Raji (cell line): ENCODE data around the gene SEMA3D.

Source experiments
- POLR2A ChIP-seq: IDR thresholded peaks from 2 replicates; pipeline ENCODE4 v1.6.1; 2011; ENCODE audit warnings: low read depth, low read length, control low read depth; ENCODE audit not compliant: insufficient read depth

SEMA3D gene

GRCh38 chr7:84981055-84981976 is 205.5 kb downstream of the SEMA3D start:
- no peak for TF ChIP-seq POLR2A

DNA sequence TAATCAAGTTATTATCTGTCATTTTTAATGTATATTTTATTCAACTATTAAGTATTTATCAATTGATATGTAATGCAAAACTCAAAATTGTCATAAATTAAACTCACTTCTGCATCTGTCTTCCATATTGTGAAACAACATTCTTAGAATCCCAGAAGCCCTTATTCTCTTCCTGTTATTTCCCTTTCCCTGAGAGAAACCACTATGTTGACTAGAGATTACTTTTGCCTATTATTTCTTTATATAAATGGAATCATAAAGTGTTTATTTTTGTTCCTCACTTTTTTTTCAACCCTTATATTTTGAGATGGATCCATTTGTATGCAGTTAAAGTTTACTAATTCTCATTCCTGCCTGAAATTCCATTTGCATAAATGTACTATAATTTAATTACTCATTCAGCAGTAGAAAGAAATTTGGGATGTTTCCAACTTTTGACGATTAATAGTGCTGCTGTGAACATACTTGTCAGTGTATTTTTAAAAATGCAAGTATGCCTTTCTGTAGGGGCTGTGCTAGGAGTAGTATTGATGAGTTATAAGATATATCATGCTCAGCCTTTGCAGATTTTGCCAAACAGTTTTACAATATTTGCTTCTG is 211.2 kb downstream of the SEMA3D start:
- no peak for TF ChIP-seq POLR2A

- TF ChIP-seq POLR2A = no peak
These were observed 215.5 kb downstream of the SEMA3D start for GRCh38 chr7:84971360-84971759.

GRCh38 chr7:84970670-84971069 is 216.2 kb downstream of the SEMA3D start:
- no peak for TF ChIP-seq POLR2A

- no peak for TF ChIP-seq POLR2A
These were observed 233.6 kb downstream of the SEMA3D start for GRCh38 chr7:84953234-84953633.

GRCh38 chr7:84950836-84951235 is 236.0 kb downstream of the SEMA3D start:
- no peak for TF ChIP-seq POLR2A

- no peak for TF ChIP-seq POLR2A
These were observed 237.4 kb downstream of the SEMA3D start for GRCh38 chr7:84949501-84949900.

DNA sequence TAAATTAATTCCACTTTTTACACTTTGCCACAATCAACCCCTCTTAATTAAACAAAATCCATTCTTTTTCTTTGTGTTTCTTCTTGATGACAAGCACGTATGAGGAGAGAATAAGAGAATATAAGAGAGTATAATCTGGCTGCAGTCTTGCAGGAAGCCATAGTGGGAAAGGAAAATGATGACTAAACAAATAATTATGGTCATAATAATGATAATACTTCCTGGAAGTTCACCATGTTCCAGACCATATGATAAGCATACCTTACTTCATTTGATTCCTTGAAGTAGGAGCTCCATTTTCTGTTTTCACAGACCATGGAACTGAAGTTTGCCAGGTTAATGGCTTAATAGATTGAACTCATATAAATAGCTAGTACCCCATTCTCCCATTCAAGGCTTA is 237.8 kb downstream of the SEMA3D start:
- TF ChIP-seq POLR2A = no peak

- no peak for TF ChIP-seq POLR2A
These were observed 238.2 kb downstream of the SEMA3D start for GRCh38 chr7:84948634-84949033.

GRCh38 chr7:84946549-84946948 is 240.3 kb downstream of the SEMA3D start:
- TF ChIP-seq POLR2A = no peak
